Stimulated activated naive CD8-positive, alpha-beta T cell treated with anti-CD3 and anti-CD28 coated beads, Interleukin-15, Interleukin-2, amounts not matched to agents 100 U/mL and 50 U/mL, for 24 hours (primary cell): ENCODE data around the gene RUNX3.

ENCODE experiments used
- ATAC-seq: fragments of 150-1000 bp; cut with Tn5 transposase; one replicate; pipeline ENCODE4 v1.10.0; 2021
- DNase-seq: peaks from one replicate; pipeline ENCODE4 v3.0.0; 2021

RUNX3 gene

DNA sequence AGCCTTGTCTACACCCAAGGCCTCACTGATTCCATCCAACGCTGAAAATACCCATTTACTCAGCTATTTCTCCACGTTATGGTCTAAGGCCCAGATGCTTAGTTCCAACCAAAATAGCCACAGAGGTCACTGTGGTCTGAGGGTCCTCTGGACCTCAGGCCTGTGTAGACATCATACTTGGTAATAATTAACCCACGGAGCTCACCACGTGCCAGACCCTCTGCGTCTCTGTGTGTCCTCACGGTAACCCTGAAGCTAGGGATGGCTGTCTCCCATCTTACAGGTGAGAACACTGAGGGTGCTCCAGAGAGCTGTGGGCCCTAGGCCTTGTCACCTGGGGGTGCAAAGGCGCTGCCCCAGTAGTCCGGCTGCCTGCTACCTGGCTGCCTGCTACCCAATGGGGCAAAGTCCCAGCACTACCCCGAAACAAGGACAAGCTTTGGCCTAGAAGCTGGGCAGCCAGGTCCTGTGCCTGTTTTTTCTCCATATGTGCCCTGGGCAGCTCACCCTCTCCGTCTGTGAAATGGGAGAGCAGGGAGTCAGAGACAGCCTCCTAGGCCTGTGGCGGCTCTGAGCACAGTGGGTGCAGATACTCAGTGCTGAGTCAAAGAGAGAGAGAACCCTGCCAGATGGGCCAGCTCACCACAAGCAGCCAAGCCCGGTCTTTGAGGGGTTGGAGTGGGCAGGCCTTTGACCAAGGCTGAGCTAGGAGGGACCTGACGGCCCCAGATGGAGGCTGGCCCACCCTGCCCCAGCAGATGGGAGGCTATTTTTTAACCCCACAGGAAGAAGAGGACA is 17.0 kb upstream of the RUNX3 start:
- ATAC-seq, result peak; percentile 56
- no peak for DNase-seq

DNA sequence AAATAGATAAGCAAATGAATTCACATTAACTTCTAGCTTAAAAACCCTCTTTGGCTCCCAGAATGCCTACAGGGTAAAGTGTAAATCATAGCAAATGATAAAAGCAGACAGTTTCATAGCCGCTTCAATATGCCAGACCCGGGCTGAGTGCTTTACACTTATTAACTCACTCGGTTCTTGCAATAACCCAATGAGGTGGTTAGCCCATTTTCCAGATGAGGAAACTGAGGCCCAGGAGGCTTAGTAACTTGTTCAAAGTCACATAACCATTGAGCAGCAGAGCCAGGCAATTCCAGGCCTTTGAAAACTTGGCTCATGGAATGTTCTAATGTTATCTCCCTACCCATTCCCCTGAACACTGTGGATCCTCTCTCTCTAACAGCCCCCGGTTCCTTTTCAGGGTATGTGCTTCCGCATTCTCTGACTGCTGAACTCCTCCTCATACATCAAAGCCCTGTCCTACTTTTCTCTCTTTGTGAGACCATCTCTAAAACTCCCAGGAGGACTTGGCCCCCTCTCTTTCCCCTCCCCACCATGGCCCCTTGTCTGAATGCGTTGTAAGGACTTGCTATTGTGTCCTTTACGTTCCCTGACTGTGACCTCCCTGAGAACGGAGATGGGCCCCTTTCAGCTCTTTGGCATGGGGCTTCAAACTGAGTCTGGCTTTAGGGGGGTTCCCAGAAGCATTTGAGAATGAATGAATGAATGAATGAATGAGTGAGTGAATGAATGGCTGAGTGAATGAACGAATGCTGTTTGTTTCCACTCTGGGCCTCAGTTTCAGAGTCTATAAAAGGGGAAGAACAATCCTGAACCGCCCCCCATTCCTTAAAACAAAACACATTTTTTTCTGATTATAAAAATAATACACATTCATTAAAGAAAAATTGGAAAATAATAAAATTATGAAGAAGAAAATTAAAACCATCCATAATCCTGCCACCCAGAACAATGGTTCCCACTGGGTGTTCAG is 15.6 kb upstream of the RUNX3 start:
- ATAC-seq, result no peak
- no peak for DNase-seq

DNA sequence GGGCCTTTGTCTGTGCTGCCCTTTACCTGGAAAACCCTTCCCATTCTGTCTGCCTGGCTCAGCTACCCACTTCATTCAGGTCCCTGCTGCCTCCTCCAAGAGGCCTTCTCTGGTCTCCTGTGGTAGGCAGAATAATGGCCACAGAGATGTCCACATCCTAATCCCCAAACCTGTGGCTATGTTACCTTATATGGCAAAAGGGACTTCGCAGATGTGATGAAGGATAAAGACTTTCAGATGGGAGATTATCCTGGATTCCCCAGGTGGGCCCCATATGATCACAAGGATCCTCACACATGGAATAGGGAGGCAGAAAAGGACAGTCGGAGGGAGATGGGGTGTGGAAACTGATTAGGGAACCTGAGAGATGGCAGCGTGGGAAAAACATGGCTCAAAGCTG is 14.2 kb upstream of the RUNX3 start:
- DNase-seq (no peak), ATAC-seq (no peak)

DNA sequence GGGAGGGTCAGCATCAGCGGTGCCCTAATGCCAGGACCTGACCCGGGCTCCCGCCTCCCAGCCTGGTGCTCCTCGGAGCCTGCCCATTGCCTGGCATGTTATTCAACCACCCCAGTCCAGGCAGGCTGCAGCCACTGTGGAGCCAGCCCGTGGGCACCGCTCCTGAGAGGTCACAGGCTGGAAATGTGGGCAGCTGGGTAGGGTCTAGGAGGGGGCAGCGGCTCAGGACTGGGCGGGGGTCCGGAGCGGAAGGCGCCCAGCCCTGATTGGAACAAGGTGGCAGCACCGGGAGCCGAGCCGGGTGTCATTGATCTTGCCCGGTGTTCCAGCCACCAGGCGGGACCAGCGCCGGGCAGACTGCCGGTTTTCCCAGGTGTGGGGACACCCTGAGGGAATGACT is 12.7 kb upstream of the RUNX3 start:
- ATAC-seq (no peak), DNase-seq (no peak)

DNA sequence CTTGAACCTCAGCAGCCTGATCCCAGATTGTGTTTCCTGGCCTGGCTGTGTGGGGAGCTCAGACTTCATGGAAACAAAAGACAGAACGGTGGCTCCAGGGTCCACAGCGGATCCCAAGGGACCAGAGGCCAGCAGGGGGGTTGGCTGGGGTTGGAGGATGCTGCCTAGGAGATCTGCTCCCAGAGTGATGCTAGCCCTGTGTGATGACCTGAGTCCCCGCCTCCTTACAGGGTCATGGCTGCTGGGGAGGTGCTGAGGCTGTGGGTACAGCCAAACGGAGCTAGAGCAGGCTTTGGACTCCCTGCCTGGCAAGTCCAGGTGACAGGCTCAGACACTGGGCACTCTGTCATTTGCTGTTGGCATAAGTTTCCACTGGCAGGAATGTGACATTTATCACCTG is 11.5 kb upstream of the RUNX3 start:
- ATAC-seq (no peak), DNase-seq (no peak)

DNA sequence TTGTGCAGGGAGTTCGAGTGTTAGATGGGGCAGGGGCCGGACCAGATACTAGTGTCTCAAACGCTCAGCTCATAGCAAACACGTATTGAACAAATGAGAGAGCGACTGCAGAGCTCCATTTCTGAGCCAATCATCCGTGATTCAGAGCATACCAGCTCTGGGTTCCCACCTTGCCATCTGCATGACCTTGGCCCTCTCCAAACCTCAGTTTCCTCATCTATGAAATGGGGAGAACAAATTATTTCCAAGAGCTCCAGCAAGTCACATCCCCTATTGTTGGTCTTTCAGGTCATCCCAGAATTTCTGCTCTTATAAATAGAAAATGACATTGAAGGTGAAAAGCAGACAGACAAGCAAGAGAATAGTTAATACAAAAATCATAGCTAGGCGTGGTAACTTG is 10.2 kb upstream of the RUNX3 start:
- no peak for ATAC-seq

DNA sequence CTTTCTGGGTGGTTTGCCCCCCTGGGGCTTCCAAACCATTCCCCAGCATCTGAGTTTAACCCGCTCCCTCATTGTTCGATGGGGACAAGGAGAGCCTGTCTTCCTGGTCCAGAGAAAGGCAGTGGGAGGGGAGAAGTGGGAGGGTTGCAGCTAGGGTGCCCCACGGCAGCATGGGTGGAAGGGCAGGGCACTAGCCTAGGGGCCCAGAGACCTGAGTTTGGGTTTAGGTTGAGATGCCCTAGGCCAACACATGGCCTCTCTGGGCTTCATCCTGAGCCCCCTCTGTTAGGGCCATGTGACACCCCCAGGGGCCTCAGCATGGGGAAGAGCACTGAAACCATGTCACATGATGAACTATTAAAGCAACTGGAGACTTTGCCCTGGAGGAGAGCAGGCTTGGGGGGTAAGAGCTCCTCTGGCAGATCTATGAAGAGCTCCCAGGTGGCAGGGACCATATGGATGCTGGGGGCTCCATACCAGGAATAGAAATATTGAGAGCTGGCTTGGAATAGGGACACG is 9.7 kb upstream of the RUNX3 start:
- ATAC-seq (no peak), DNase-seq (no peak)

More for the DNA sequence above, 10.2 kb upstream of the RUNX3 start:
- no peak for DNase-seq

DNA sequence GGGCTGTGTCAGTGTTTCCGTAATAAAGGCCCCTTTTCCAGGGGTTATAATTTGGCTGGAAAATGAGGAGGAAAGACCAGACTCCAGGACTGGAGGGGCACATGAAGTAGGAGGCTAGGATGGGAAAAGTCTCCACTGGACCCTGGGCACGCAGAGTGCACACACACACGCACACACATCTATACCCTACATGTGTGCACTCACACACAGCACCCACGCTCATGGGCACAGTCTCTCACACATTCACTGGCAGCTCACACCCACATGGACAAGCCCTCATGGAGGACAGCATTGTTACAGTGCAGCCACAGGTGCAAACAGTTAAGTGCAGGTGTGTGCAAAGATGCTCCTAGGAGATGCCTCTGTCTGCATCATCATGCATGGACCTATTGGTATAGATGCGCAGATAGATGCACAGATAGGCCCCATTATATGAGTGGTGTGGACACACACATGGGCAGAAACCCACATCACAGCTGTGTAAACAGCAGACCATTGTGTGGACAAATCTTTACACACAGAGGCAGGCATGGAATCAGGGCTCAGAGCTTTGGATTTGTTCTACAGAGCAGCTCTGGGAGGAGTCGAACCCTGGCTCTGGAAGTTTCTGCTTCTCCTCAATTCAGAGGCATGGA is 9.1 kb upstream of the RUNX3 start:
- DNase-seq (no peak), ATAC-seq (no peak)

DNA sequence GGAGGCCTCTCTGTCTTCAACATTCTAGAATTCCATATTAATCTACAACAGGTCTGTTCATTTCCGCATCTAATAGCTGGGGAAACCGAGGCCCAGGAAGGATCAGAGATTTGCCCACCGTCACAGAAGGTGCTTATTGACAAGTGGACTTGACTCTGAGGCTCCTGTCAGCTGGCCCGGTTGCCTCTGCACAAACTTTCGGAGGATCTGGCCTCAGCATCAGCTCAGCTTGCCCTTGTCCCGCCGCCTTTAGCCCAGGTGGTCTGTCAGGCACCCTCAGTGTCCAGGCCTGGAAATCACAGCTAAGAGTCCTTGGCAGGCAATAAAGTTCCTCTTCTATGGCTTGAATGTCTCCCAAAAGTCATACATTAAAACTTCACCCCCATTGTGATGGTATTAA is 8.2 kb upstream of the RUNX3 start:
- DNase-seq, result no peak
- no peak for ATAC-seq

DNA sequence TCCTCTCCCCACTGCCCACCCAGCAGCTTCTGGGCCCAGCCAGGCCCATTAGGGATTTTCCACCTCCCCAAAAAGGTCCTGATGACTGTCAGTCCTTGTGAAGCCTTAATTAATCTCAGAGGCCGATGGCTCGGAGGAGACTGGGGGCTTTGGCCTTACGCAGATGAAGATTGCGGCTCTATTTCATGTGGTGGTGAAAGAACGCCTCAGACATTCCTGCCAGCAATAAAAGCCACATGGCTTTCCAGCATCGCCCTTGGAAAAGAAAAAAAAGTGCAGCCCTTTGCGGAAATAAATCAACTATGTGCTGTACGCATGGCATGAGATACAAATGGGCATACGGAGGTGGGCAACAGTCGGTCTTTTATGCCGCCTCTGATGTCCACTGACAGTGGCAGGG is 6.6 kb upstream of the RUNX3 start:
- ATAC-seq, result no peak
- DNase-seq, result no peak

DNA sequence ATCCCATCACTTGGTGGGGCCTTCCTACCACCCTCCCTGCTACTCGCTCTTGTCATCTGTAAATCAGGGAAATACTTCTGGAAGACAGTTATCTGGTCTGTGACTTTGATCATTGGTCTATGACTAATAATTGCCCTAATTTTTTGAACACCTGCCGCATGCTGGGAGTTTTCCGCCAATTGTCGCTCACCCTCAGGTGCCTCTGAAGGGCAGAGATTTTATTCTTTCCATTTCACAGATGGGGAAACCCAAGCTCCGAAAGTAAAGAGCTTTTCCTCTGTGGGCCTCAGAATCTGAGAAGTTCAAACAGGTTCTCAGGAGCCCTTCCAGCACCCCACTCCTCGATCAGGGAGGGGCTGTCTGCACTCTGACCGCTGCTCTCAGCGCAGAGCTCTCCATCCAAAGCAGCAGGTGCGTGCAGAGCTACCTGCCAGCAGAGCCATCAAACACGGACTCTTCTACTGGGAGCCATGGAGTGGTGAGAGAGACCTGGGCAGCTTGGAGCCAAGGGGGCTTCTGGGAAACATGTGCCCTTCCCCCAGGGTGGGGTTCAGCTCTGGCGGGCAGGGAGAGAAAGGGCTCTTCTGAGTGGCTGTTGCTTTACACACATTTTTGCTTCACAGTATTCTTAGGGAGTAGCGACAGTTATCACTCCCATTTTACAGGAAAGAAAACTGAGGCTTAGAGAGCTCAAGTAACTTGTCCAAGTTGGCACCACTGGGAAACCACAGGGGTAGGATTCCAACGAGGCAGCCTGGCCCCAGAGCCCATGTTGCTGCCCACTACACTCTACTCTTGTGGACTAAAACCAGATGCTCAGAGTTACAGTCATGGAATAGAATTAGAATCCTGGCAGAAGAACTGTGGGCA is 5.8 kb upstream of the RUNX3 start:
- ATAC-seq (peak; percentile 2), DNase-seq (no peak)

DNA sequence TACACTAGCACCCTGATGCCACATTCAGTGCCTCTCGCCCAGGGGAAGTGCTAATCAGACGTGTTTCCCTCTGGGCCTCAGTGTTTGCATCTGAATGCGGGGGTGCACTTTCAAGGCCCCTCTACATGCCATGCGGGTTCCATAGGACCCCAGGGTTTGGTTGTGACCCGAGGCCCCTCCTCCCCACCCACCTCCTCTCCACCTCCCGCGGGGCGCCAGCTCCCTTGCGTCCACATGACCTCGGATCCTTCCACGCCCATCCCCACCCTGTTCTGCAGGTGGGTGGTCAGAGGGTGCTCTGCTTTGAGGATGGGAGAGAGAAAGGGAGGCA is 5.1 kb upstream of the RUNX3 start:
- no peak for ATAC-seq
- no peak for DNase-seq

DNA sequence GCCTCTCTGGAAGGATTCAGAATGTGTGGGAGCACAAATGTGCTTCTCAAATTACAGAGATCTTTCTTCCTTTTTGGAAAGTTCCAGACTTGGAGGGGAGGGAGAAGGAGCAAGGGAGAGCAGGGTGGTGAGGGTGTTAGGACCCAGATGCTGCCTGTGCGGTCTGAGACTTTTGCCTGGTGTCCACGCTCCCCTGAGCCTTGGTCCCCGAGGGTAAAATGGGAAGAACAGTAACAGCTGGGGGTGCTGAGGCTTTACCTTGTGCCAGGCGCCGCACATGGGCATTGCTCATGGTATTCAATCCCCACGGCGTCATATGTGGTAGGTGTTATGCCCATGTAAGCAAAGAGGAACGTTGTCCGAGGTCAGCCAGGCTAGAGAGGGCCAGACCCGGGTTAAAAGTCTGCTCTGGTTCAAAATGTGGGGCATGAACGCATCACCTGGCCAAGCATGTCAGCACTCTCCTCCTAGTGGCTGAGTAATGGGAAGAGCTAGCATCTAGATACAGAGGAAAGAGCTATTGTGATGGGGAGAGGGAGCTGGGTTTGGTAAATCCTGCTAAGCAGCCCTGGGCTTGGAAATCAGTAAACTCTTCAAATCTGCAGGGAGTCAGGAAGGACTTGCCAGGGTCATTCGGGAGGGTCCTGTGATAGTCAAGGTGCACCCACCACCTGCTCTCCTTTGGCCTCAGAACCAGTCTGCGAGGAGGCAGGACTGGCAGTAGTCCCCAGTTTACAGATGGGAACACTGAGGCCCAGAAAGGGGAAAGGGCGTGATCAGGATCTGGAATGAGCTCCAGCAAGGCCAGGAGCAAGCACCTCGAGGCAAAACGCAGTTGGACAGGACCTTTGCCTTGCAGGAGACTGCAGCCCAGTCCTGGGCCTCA is 4.5 kb upstream of the RUNX3 start:
- DNase-seq (no peak), ATAC-seq (no peak)

DNA sequence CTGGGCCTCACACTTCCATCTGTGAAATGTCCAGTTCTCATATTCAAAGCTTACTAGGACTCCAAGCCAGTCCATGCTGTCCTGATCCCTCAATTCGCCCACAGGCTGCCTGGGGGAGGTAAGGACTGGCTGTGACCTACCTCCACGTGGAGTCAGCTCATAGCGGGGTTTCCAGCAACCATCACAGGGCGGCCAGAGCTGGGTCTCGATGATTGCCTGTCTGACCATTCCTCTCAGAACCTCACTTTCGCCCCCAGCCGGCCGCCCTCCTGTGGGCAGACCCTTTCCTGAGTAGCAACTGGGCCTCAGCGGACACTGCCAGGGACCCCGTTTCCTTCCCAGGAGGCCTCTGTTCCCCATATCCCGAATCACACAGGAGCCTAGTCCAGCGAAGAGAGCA is 3.4 kb upstream of the RUNX3 start:
- ATAC-seq, result no peak

DNA sequence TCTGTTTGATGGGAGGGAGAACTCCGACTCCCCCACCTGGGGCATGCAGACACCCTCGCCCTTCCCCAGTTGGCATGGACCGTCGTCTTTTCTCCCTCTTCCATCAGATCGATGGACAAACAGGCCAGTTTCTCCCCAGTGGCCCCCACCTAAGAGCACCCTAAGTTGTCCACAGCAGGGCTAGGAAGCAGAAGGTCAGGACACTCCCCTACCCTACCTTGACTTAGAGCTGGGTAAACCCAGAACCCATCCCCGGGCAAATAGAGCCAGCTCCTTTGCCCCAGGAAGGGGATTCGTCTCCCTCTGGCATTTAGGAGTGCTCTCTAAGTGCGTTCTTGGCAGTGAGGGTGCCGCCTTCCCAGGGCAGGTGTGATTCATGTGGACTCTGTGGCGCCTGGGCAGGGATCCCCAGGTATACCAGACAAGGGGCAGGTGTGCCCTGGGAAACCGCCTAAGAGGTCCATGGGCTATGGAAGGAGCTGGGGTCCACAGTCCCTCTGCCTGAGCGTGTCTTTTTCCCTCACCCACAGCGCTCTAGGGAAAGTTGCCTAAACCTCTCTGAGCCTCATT is 2.7 kb upstream of the RUNX3 start:
- DNase-seq (no peak), ATAC-seq (no peak)

More for the DNA sequence above, 3.4 kb upstream of the RUNX3 start:
- no peak for DNase-seq

DNA sequence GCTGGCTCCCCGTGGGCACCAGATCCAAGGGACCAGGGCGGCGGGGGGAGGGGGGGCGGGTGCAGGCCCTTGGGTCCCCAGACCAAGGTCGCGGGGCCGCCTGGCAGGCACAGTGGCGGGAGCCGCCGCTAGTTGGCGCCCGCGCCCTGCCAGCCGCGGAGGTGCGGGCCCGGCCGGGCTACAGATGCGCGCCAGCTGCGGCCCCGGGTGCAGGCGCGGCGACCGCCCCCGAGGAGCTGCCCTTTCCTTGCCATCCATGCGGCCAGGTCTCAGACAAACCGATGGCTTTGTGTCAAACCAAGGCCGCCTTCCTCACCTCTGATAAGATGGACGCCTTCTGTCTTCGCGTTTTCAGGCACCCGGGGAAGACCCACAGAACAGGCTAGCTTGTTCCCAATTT is 2.2 kb upstream of the RUNX3 start:
- peak; percentile 23 for ATAC-seq

DNA sequence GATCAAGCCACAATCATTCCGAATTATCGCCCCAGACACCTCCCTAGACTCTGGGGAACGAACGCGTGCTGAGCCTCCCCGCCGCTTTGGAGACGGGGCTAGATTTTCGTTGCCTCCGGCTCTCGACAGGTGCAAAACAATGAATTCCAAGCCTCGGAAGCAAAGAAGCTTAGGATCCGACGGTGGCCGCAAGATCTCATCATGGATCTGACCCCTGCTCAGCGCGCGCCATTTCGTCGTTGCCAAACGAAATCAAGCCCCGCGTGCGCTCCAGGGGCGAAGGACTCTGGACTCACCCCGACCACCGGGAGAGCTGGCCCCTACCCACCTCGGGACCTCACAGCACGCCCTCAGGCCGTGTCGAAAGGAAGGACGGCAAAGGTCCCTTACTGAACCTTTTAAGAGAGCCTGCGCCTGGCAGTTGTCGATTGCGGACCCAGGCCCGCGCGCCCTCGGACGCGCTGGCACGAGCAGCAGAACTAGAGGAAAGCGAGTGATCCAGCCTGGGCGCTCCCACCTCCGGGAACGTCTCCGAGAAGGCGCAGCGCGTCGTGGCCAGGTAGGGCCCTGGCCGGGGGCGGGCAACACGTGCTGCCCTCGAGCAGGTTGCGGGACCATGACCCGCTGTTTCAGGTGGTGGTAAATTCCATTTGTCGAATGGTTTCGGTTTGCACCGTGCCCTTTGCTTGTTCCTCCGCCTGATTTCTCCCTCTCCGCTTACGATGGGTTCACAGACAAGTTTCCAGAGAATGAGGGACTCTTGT is 1.6 kb upstream of the RUNX3 start:
- ATAC-seq (no peak), DNase-seq (no peak)

More for the DNA sequence above, 2.2 kb upstream of the RUNX3 start:
- DNase-seq, result peak; percentile 80

DNA sequence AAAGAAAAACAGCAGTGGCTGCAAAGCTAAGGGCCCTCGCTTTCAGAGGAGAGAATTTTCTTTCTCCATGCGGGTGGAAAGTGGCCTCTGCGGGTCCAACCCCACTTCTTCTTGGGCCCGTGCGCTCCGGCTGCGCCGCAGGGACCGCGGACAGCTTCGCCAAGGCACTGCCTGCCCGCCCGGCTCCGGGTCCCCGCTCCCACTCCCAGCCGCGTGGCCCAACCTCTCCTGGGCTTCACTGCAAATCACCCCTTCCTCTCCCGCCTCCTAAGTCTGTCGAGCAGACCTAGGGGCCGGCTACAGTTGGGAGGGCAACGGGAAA is 1.0 kb upstream of the RUNX3 start:
- ATAC-seq, result no peak
- DNase-seq, result no peak

DNA sequence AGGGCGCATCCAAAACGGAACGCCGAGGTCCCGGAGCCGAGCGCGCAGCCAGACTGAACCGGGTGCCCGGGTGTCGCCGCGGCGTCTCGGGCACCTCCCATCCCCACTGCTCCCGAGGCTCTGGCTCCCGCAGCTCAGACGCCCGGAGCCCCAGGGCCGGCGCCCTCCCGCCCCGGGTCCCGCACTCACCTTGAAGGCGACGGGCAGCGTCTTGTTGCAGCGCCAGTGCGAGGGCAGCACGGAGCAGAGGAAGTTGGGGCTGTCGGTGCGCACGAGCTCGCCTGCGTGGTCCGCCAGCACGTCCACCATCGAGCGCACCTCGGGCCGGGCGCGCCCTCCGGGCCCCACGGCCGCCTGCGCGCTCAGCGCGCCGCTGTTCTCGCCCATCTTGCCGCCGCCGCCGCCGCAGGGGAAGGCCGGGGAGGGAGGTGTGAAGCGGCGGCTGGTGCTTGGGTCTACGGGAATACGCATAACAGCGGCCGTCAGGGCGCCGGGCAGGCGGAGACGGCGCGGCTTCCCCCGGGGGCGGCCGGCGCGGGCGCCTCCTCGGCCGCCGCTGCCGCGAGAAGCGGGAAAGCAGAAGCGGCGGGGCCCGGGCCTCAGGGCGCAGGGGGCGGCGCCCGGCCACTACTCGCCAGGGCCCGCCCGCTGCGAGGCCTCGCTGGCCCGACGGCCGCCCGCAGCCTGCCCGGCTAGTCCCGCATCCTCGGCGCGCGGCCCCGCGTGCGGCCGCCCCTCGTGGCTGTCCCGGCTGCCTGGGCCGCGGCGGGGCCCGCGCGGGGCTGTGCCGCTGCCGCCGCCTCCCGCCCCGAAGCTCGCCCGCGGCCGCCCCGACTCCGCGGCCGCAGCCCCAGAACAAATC is 447 bp downstream of the RUNX3 start:
- ATAC-seq (peak; percentile 1), DNase-seq (peak; percentile 67)
